ENCODE results near the gene HTR7.
"Not testable (repeated sequence)": the region's sequence is repeated elsewhere in the genome, so short reads cannot be mapped to it uniquely, and the experiment has no call there.

The HTR7 gene

DNA sequence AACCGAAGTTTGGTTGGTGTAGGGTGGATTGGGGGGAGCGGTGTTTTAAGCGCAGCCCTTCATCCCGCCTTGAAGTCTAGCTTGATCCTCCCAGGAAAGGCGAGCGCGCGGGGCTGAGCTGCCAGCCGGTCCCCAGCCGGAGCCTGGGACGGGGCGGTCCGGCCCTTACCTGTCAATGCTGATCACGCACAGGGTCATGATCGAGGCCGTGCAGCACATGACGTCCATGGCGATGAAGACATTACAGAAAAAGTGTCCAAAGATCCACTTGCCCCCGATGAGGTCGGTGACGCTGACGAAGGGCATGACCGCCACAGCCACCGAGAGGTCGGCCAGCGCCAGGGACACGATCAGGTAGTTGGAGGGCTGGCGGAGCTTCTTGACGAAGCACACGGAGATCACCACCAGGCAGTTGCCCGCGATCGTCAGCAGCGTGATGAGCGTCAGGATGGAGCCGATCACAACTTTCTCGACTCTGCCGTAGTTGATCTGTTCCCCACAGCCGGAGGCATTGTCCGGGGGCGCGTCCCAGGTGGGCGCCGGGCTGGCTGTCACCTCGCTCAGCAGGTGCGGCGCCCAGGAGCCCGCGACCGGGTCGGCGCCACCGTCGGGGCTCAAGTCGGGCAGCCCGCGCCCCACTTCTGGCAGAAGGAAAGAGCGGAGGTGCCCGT, 740 bp downstream of the HTR7 start:
- no peak for DNase-seq

DNA sequence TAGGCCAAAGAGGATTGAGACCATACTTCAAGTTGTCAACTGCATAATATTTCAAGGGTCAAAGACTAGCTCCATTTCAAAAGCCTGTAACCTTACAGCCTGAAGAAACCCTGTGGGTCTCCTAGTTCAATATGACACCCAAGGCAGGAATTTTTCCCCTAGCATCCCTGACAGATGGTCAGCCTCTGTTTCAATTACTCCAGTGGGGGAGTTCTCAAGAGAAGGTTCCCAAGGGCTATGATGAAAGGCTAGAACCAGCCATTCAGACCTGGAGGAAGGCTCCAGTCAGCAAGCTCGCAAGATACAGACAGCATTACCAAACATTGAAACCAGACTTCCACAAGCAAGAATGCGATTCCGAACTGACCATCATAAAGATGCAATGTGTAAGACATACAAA, 1.6 kb downstream of the HTR7 start:
- DNase-seq, result peak; percentile 42

GRCh38 chr10:90855126-90855525, 2.7 kb downstream of the HTR7 start:
- DNase-seq, result peak; percentile 14

- peak; percentile 16 for DNase-seq
These were observed 7.7 kb downstream of the HTR7 start for GRCh38 chr10:90849956-90850749.

- DNase-seq, result no peak
These were observed 10.4 kb downstream of the HTR7 start for GRCh38 chr10:90847436-90847835.

GRCh38 chr10:90846746-90847145, 11.1 kb downstream of the HTR7 start:
- DNase-seq, result no peak

- DNase-seq, result no peak
These were observed 12.1 kb downstream of the HTR7 start for GRCh38 chr10:90845726-90846125.

DNA sequence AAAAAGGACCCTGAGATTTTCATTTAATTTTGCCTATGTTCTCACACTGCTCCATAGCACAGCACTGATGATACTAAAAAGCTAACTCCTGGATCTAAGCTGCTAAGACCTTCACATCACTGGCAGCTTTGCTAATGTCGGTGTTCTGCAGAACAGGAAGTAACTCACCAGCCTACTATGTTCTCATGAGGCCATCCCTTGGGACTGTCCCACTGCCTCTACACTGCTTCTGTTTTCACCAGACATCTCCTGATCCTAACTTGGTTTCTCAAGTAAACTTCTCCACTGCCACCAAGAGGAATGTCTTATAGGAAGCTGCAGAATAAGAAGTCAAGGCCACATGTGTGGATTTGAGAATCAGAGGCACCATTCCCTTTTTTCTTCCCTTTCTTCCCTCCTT, 15.1 kb downstream of the HTR7 start:
- DNase-seq, result no peak

- no peak for DNase-seq
These were observed 20.4 kb downstream of the HTR7 start for GRCh38 chr10:90837486-90837885.

- DNase-seq, result no peak
These were observed 23.5 kb downstream of the HTR7 start for GRCh38 chr10:90834326-90834725.

GRCh38 chr10:90832111-90832510, 25.7 kb downstream of the HTR7 start:
- no peak for DNase-seq

DNA sequence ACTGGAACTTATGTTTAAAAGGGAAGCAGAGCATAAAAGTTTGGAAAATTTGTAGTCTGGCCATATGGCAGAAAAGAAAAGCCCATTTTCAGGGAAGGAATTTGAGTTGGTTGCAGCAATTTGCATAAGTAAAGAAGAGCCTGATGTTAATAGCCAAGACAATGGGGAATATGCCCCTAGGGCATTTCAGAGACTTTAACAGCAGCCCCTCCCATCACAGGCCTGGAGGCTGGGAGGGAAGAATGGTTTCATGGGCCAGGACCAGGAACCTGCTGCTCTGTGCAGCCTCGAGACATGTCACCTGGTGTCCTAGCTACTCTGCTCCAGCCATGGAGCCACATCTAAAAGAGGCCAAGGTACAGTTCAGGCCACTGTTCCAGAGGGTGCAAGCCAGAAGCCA, 35.3 kb downstream of the HTR7 start:
- DNase-seq, result no peak

- not testable (repeated sequence) for DNase-seq
These were observed 36.0 kb downstream of the HTR7 start for GRCh38 chr10:90821864-90822263.

DNA sequence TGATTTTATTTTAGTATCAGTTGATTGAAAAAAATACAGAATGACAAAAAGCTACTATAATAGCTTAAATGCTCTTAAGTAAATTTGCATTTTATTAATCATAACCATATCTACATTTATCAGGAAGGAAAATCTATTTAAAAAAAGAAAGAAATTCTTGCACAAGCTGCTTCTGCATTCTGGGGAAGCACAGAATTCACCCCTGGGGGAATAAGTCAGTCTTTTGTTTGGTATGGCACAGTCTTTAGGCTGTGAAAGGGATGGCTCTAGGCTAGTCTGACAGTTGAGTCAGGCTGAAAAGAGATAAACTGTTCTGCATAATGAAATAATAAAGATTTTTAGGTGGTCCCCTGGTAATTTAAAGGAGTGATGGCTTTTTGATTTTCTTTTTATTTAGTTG, 37.9 kb downstream of the HTR7 start:
- no peak for DNase-seq

GRCh38 chr10:90818736-90819135, 39.1 kb downstream of the HTR7 start:
- DNase-seq, result no peak

- DNase-seq, result no peak
These were observed 40.5 kb downstream of the HTR7 start for GRCh38 chr10:90817128-90817889.

GRCh38 chr10:90816466-90816865, 41.4 kb downstream of the HTR7 start:
- DNase-seq, result no peak

- DNase-seq, result peak; percentile 68
These were observed 44.1 kb downstream of the HTR7 start for GRCh38 chr10:90813594-90814365.

GRCh38 chr10:90807106-90807505, 50.7 kb downstream of the HTR7 start:
- DNase-seq, result not testable (repeated sequence)

GRCh38 chr10:90806677-90807076, 51.2 kb downstream of the HTR7 start:
- no peak for DNase-seq

- DNase-seq, result no peak
These were observed 52.6 kb downstream of the HTR7 start for GRCh38 chr10:90805206-90805605.

GRCh38 chr10:90804354-90804753, 53.5 kb downstream of the HTR7 start:
- DNase-seq, result no peak

- DNase-seq, result no peak
These were observed 56.2 kb downstream of the HTR7 start for GRCh38 chr10:90801608-90802007.

All from NCI-H82 (cell line).